PC-9 (cell line): ENCODE measurements around the gene PRAF2. TPM values are rescaled to one million over a fixed set of nuclear protein-coding genes. Genes with fewer than 3 reads are reported as not detected.

Source experiments
- BruUV-seq: library from RNA; stranded (reverse); fragments of 400-500 nt; replicated peaks from 2 replicates; lab custom pipeline; 2021; lab: Mats Ljungman, UMichigan
- CTCF ChIA-PET: fragments of 300-600 bp; sonication (Branson Sonifier 250); formaldehyde crosslinking; loops from one replicate; lab custom pipeline; 2022; ENCODE audit warnings: antibody characterized with exemption; lab: Charles Lee
- POLR2A ChIA-PET: fragments of 300-600 bp; sonication (Branson Sonifier 250); formaldehyde crosslinking; loops from one replicate; lab custom pipeline; 2022; ENCODE audit warnings: antibody characterized with exemption; ENCODE audit not compliant: unreplicated experiment; lab: Charles Lee
- DNase-seq, 2 experiments: peaks; one replicate each; pipeline versions ENCODE4 v3.0.0 to v3.0.0-alpha.2; 2015 to 2022; ENCODE audit warnings: mixed read lengths in 1 of 2
- H2AFZ ChIP-seq: fragments of 200-600 bp; sonication (generic); 2 replicates; pipeline ENCODE4 v1.8.1; 2017; ENCODE audit warnings: antibody characterized with exemption
- H3F3A ChIP-seq: fragments of 200-600 bp; sonication (generic); 2 replicates; pipeline ENCODE4 v1.8.1; 2017; ENCODE audit warnings: antibody characterized with exemption, mild to moderate bottlenecking, low read depth; ENCODE audit not compliant: insufficient read depth
- H3K27ac ChIP-seq: fragments of 200-600 bp; sonication (generic); 2 replicates; pipeline ENCODE4 v1.6.1; 2016; ENCODE audit warnings: mixed run types
- H3K27me3 ChIP-seq: fragments of 200-600 bp; sonication (generic); 2 replicates; pipeline ENCODE4 v1.6.1; 2016; ENCODE audit warnings: low read depth, mixed run types; ENCODE audit not compliant: insufficient read depth
- H3K36me3 ChIP-seq: fragments of 200-600 bp; sonication (generic); 2 replicates; pipeline ENCODE4 v1.6.1; 2016; ENCODE audit warnings: low read depth, mixed run types
- H3K4me1 ChIP-seq: fragments of 200-600 bp; sonication (generic); replicated peaks from 2 replicates; pipeline ENCODE4 v1.6.1; 2016; ENCODE audit warnings: mixed run types; ENCODE audit not compliant: insufficient read depth
- H3K4me2 ChIP-seq: fragments of 200-600 bp; sonication (generic); 2 replicates; pipeline ENCODE4 v1.6.1; 2017; ENCODE audit warnings: mixed run types
- H3K4me3 ChIP-seq: fragments of 200-600 bp; sonication (generic); 2 replicates; pipeline ENCODE4 v1.6.1; 2016; ENCODE audit warnings: mixed run types
- H3K79me2 ChIP-seq: fragments of 200-600 bp; sonication (generic); 2 replicates; pipeline ENCODE4 v1.6.1; 2017; ENCODE audit warnings: low read depth, mixed run types
- H3K9me2 ChIP-seq: fragments of 200-600 bp; sonication (generic); 2 replicates; pipeline ENCODE4 v1.8.1; 2017; ENCODE audit warnings: mild to moderate bottlenecking; ENCODE audit not compliant: insufficient read depth
- H3K9me3 ChIP-seq: fragments of 200-600 bp; sonication (generic); 2 replicates; pipeline ENCODE4 v1.8.1; 2016; ENCODE audit warnings: low read depth; ENCODE audit not compliant: insufficient read depth
- H4K20me1 ChIP-seq: fragments of 200-600 bp; sonication (generic); 2 replicates; pipeline ENCODE4 v1.8.1; 2017; ENCODE audit not compliant: insufficient read depth
- EZH2 ChIP-seq: fragments of 200-600 bp; sonication (generic); IDR thresholded peaks from 2 replicates; pipeline ENCODE4 v1.8.0; 2017; ENCODE audit warnings: antibody characterized with exemption, low read depth
- intact Hi-C: fragments of 100-400 bp; cut with micrococcal nuclease; formaldehyde crosslinking; loops from one replicate; pipeline ENCODE4 v1.10.0; 2022; ENCODE audit not compliant: unreplicated experiment
- total RNA-seq: library from RNA; stranded (reverse); gene quantifications from 2 replicates; pipeline ENCODE4 v1.2.3, GENCODE V29; 2021
- TF ChIP-seq, protein P1 (sequence below): fragments of 200-600 bp; sonication (generic); conservative IDR thresholded peaks from 2 replicates; pipeline ENCODE4 v1.6.1; 2017; ENCODE audit warnings: mixed run types, antibody characterized with exemption, mild to moderate bottlenecking, moderate library complexity

The PRAF2 gene
- total RNA-seq, 1 experiment from 2014 or later, result 12.8 TPM

- H4K20me1 ChIP-seq, result no peaks in the 10 kb centered on the region
- no peaks in the 10 kb centered on the region for H3K79me2 ChIP-seq
- ChIA-PET POLR2A (no interaction called here), CTCF (no interaction called here)
- H3K27me3 ChIP-seq, result no peaks in the 10 kb centered on the region
- no peak overlapping the region for H2AFZ ChIP-seq
- intact Hi-C loops, result no loop called here
- H3K9me2 ChIP-seq, result no peaks in the 10 kb centered on the region
- H3K36me3 ChIP-seq, result no peaks in the 10 kb centered on the region
- H3K4me2 ChIP-seq, result no peak overlapping the region
- DNase-seq, result peak in 1 of 2 experiments; percentile 45
- no peaks in the 10 kb centered on the region for H3F3A ChIP-seq
- H3K27ac ChIP-seq, result no peak overlapping the region
- H3K4me1 ChIP-seq, result no peaks in the 10 kb centered on the region
- H3K4me3 ChIP-seq, result no peak overlapping the region
- TF ChIP-seq EZH2, result no peak
- TF ChIP-seq, protein P1, sequence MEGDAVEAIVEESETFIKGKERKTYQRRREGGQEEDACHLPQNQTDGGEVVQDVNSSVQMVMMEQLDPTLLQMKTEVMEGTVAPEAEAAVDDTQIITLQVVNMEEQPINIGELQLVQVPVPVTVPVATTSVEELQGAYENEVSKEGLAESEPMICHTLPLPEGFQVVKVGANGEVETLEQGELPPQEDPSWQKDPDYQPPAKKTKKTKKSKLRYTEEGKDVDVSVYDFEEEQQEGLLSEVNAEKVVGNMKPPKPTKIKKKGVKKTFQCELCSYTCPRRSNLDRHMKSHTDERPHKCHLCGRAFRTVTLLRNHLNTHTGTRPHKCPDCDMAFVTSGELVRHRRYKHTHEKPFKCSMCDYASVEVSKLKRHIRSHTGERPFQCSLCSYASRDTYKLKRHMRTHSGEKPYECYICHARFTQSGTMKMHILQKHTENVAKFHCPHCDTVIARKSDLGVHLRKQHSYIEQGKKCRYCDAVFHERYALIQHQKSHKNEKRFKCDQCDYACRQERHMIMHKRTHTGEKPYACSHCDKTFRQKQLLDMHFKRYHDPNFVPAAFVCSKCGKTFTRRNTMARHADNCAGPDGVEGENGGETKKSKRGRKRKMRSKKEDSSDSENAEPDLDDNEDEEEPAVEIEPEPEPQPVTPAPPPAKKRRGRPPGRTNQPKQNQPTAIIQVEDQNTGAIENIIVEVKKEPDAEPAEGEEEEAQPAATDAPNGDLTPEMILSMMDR, result no peak
- no peaks in the 10 kb centered on the region for H3K9me3 ChIP-seq
- BruUV-seq, result no TSS peak
These were observed 43.9 kb downstream of the PRAF2 start for GRCh38 chrX:49029876-49030275.

Other genes starting within 250 kb of the PRAF2 start
- gene ERAS, start 247.5 kb downstream of the PRAF2 start, total RNA-seq, result 0.50 TPM in 1 of 2 replicates, not detected in the other
- gene PCSK1N, start 238.4 kb downstream of the PRAF2 start, total RNA-seq, result not detected in 2 replicates
- gene TIMM17B, start 176.2 kb downstream of the PRAF2 start, total RNA-seq, result 44.9 and 54.1 TPM in 2 replicates
- 36.4 and 39.4 TPM in 2 replicates for gene PQBP1, start 176.1 kb downstream of the PRAF2 start, total RNA-seq
- 24.1 and 29.6 TPM in 2 replicates for gene SLC35A2, start 162.4 kb downstream of the PRAF2 start, total RNA-seq
- gene PIM2, start 155.0 kb downstream of the PRAF2 start, total RNA-seq, result 3.6 and 4.4 TPM in 2 replicates
- 34.6 and 37.1 TPM in 2 replicates for gene OTUD5, start 116.4 kb downstream of the PRAF2 start, total RNA-seq
- gene KCND1, start 102.2 kb downstream of the PRAF2 start, total RNA-seq, result 1.2 and 2.2 TPM in 2 replicates
- gene GRIPAP1, start 71.7 kb downstream of the PRAF2 start, total RNA-seq, result 33.6 and 35.2 TPM in 2 replicates
- gene TFE3, start 30.6 kb downstream of the PRAF2 start, total RNA-seq, result 27.2 and 33.7 TPM in 2 replicates
- 20.6 and 23.9 TPM in 2 replicates for gene CCDC120, start 15.0 kb downstream of the PRAF2 start, total RNA-seq
- gene WDR45, start 5.9 kb upstream of the PRAF2 start, total RNA-seq, result 36.7 and 43.4 TPM in 2 replicates
- gene GPKOW, start 49.7 kb upstream of the PRAF2 start, total RNA-seq, result 12.8 and 17.6 TPM in 2 replicates
- gene MAGIX, start 88.8 kb upstream of the PRAF2 start, total RNA-seq, result 1.8 and 2.0 TPM in 2 replicates
- gene PLP2, start 97.9 kb upstream of the PRAF2 start, total RNA-seq, result 90.0 and 94.5 TPM in 2 replicates
- gene PRICKLE3, start 112.4 kb upstream of the PRAF2 start, total RNA-seq, result 13.1 and 13.5 TPM in 2 replicates
- 0.44 and 0.63 TPM in 2 replicates for gene SYP, start 126.2 kb upstream of the PRAF2 start, total RNA-seq
- gene CACNA1F, start 159.3 kb upstream of the PRAF2 start, total RNA-seq, result not detected in 2 replicates
- gene CCDC22, start 161.5 kb upstream of the PRAF2 start, total RNA-seq, result 8.6 and 9.2 TPM in 2 replicates
- not detected in 2 replicates for gene FOXP3, start 190.7 kb upstream of the PRAF2 start, total RNA-seq
- 3.6 and 5.2 TPM in 2 replicates for gene PPP1R3F, start 195.8 kb upstream of the PRAF2 start, total RNA-seq
- not detected in 2 replicates for gene GAGE10, start 229.6 kb upstream of the PRAF2 start, total RNA-seq
- gene GAGE12J, start 248.0 kb upstream of the PRAF2 start, total RNA-seq, result not detected in 2 replicates